HepG2 (cell line): ENCODE measurements around the gene TBCEL. TPM values are rescaled to one million over a fixed set of nuclear protein-coding genes. Genes with fewer than 3 reads are reported as not detected.

Experiments
- ATAC-seq: fragments of 200-7000 bp; cut with Tn5 transposase; 3 replicates; pipeline ENCODE4 v1.9.1; 2020; ENCODE audit warnings: mild to moderate bottlenecking, moderate library complexity
- BruUV-seq: library from RNA; stranded (reverse); fragments of 400-500 nt; replicated peaks from 2 replicates; lab custom pipeline; 2021; lab: Mats Ljungman, UMichigan
- CTCF ChIA-PET: fragments of 300-600 bp; formaldehyde crosslinking; extraction: SDS; loops from one replicate; lab custom pipeline; 2021; ENCODE audit warnings: low total read pairs, inconsistent platforms, low intra/inter-chr PET ratio; lab: Yijun Ruan, JAX
- POLR2A ChIA-PET: fragments of 350-600 bp; sonication (Branson Sonifier 250); formaldehyde crosslinking; loops from one replicate; lab custom pipeline; 2020; ENCODE audit warnings: antibody characterized with exemption, inconsistent platforms; lab: Yijun Ruan, JAX
- DNase-seq: peaks from one replicate; pipeline ENCODE4 v3.0.0-alpha.2; 2015; ENCODE audit warnings: low spot score
- FAIRE-seq: peaks from 3 replicates; lab custom pipeline; 2011; peaks lifted over from hg19 to GRCh38; lab: Jason Lieb, UNC
- H2AFZ ChIP-seq: one replicate; pipeline ENCODE4 v1.6.1; 2011; ENCODE audit warnings: low read length, inconsistent platforms
- H3K27ac ChIP-seq: fragments of 300-600 bp; 3 replicates; pipeline ENCODE4 v1.8.0; 2011; ENCODE audit warnings: mixed run types, mild to moderate bottlenecking, mixed read lengths, low read length, inconsistent platforms; ENCODE audit not compliant: insufficient read depth; ENCODE audit errors: extremely low read length
- H3K27me3 ChIP-seq, 2 experiments: fragments of 200-600 bp in 1 of 2; 2 replicates in 1 of 2; 3 replicates in 1 of 2; pipeline versions ENCODE4 v1.6.0 to v1.8.0; 2011; ENCODE audit warnings: low read length in 2 of 2, mild to moderate bottlenecking in 2 of 2, moderate library complexity in 2 of 2, inconsistent platforms in 1 of 2; ENCODE audit not compliant: insufficient read depth in 2 of 2, control insufficient read depth in 1 of 2
- H3K36me3 ChIP-seq, 2 experiments: fragments of 200-600 bp in 1 of 2; replicated peaks in 1 of 2; 2 replicates in 1 of 2; 3 replicates in 1 of 2; pipeline versions ENCODE4 v1.5.1 to v1.8.0; 2011; ENCODE audit warnings: low read length in 2 of 2, inconsistent platforms in 1 of 2; ENCODE audit not compliant: insufficient read depth in 2 of 2, control insufficient read depth in 1 of 2
- H3K4me1 ChIP-seq: 2 replicates; pipeline ENCODE4 v1.5.1; 2012; ENCODE audit warnings: low read length, inconsistent platforms; ENCODE audit not compliant: insufficient read depth
- H3K4me2 ChIP-seq: 2 replicates; pipeline ENCODE4 v1.6.0; 2011; ENCODE audit warnings: low read depth, low read length, inconsistent platforms
- H3K4me3 ChIP-seq, 3 experiments: fragments of 200-600 bp in 1 of 3; sonication (generic), shearing (Covaris generic) in 1 of 3; replicated peaks in 1 of 3; 2 replicates each; pipeline ENCODE4 v1.5.1; 2011 to 2016; ENCODE audit warnings: low read length in 3 of 3, inconsistent platforms in 2 of 3, low read depth in 2 of 3, mild to moderate bottlenecking in 2 of 3, control low read depth in 1 of 3, mixed read lengths in 1 of 3; ENCODE audit not compliant: insufficient read depth in 1 of 3
- H3K79me2 ChIP-seq: one replicate; pipeline ENCODE4 v1.6.1; 2011; ENCODE audit warnings: low read length, inconsistent platforms; ENCODE audit not compliant: insufficient read depth
- H3K9ac ChIP-seq: 2 replicates; pipeline ENCODE4 v1.6.0; 2011; ENCODE audit warnings: mild to moderate bottlenecking, low read depth, low read length, inconsistent platforms; ENCODE audit not compliant: insufficient read depth
- H3K9me3 ChIP-seq: 2 replicates; pipeline ENCODE4 v1.5.1; 2012; ENCODE audit warnings: mild to moderate bottlenecking, low read length
- H4K20me1 ChIP-seq: 2 replicates; pipeline ENCODE4 v1.6.0; 2011; ENCODE audit warnings: inconsistent platforms, mild to moderate bottlenecking, low read length, moderate library complexity; ENCODE audit not compliant: insufficient read depth
- ADNP ChIP-seq: sonication (generic); formaldehyde crosslinking; IDR thresholded peaks from 2 replicates; pipeline ENCODE4 v1.4.0; 2020; ENCODE audit warnings: missing genetic modification reagents
- CHD2 ChIP-seq: IDR thresholded peaks from 2 replicates; pipeline ENCODE4 v1.6.1; 2011; ENCODE audit warnings: low read depth, low read length, improper control_type of control experiment
- GTF2F1 ChIP-seq: fragments of 150-350 bp; IDR thresholded peaks from 2 replicates; pipeline ENCODE4 v1.6.1; 2014; ENCODE audit warnings: low read length
- HOXA9 ChIP-seq: sonication (generic); formaldehyde crosslinking; IDR thresholded peaks from 2 replicates; pipeline ENCODE4 v1.8.1; 2022; ENCODE audit warnings: missing genetic modification reagents, mild to moderate bottlenecking, moderate library complexity, borderline replicate concordance
- NBN ChIP-seq: fragments of 450-650 bp; conservative IDR thresholded peaks from 2 replicates; pipeline ENCODE4 v1.6.1; 2017
- POGZ ChIP-seq: sonication (generic); formaldehyde crosslinking; IDR thresholded peaks from 2 replicates; pipeline ENCODE4 v1.4.0; 2020; ENCODE audit warnings: mild to moderate bottlenecking, missing genetic modification reagents
- THAP11 ChIP-seq: IDR thresholded peaks from 2 replicates; pipeline ENCODE4 v1.6.1; 2016; ENCODE audit warnings: missing biosample characterization, missing genetic modification reagents
- ZFP62 ChIP-seq: sonication (generic); formaldehyde crosslinking; IDR thresholded peaks from 2 replicates; pipeline ENCODE4 v1.4.0; 2020; ENCODE audit warnings: missing genetic modification reagents
- ZNF160 ChIP-seq: sonication (generic); formaldehyde crosslinking; IDR thresholded peaks from 2 replicates; pipeline ENCODE4 v1.8.0; 2022; ENCODE audit warnings: mild to moderate bottlenecking, inconsistent platforms, missing genetic modification reagents
- ZNF414 ChIP-seq: sonication (generic); formaldehyde crosslinking; IDR thresholded peaks from 2 replicates; pipeline ENCODE4 v1.5.0; 2020; ENCODE audit warnings: missing genetic modification reagents
- ZNF773 ChIP-seq: sonication (generic); formaldehyde crosslinking; IDR thresholded peaks from 2 replicates; pipeline ENCODE4 v1.4.0; 2020; ENCODE audit warnings: missing genetic modification reagents, borderline replicate concordance
- WGBS: methylation state at CpG from one replicate; pipeline ENCODE4 v1.1.6; 2017; ENCODE audit warnings: low lambda C conversion rate; 5-methylcytosine and 5-hydroxymethylcytosine counted together
- in situ Hi-C: cut with HindIII; loops from 2 replicates; pipeline ENCODE4 v1.10.0; 2017; ENCODE audit warnings: low pct_unique_long_range_greater_than_20kb; ENCODE audit not compliant: extremely low pct_ligation_motif_present
- intact Hi-C: fragments of 100-400 bp; cut with micrococcal nuclease; formaldehyde crosslinking; loops from one replicate; pipeline ENCODE4 v1.10.0; 2022; ENCODE audit not compliant: unreplicated experiment
- polyA plus RNA-seq, 8 experiments: library from polyadenylated mRNA; depleted of rRNA in 3 of 8; stranded (reverse) in 7 of 8; unstranded in 1 of 8; fragments of >200 nt; fragmentation: Illumina TruSeq in 4 of 8; extraction: Trizol in 4 of 8; gene quantifications; 2 replicates each; pipeline versions ENCODE4 v1.2.1 to v1.2.3, GENCODE V29; 2011 to 2016; ENCODE audit warnings: low read depth in 4 of 8, missing spikeins in 1 of 8, mixed read lengths in 1 of 8; ENCODE audit not compliant: insufficient read depth in 1 of 8
- total RNA-seq, 5 experiments: library from RNA; depleted of rRNA; stranded (reverse); fragments of >200 nt; fragmentation: Illumina TruSeq; extraction: Trizol; gene quantifications; 2 replicates each; pipeline ENCODE4 v1.2.3, GENCODE V29; 2016; ENCODE audit warnings: low read depth in 1 of 5
- TF ChIP-seq, protein P1 (sequence below): fragments of 450-650 bp; IDR thresholded peaks from 2 replicates; pipeline ENCODE4 v1.6.1; 2016
- TF ChIP-seq, protein P2 (sequence below): sonication (generic); formaldehyde crosslinking; conservative IDR thresholded peaks from 2 replicates; pipeline ENCODE4 v1.5.0; 2020; ENCODE audit warnings: missing genetic modification reagents
- TF ChIP-seq, protein P3 (sequence below): sonication (generic); formaldehyde crosslinking; IDR thresholded peaks from 2 replicates; pipeline ENCODE4 v1.5.1; 2020; ENCODE audit warnings: missing genetic modification reagents, mild to moderate bottlenecking, borderline replicate concordance

TBCEL gene
- total and polyA plus RNA-seq, 2 of the 13 experiments (the other 11 are each of a cell fraction or from before 2014, with no cell fraction given), result 6.1 to 12.5 TPM

- ChIA-PET POLR2A (no interaction called here), CTCF (no interaction called here)
- DNase-seq (no peak), FAIRE-seq (no peak), ATAC-seq (no peak)
- Histone ChIP-seq H3K4me3 (no peak overlapping the region), H3K27me3 (peaks cover 0 to 9% of the 10 kb centered on the region in 2 experiments; a peak in 2 of 5 replicates), H3K27ac (no peak overlapping the region), H3K79me2 (no peaks in the 10 kb centered on the region), H3K36me3 (no peaks in the 10 kb centered on the region), H2AFZ (no peak overlapping the region), H4K20me1 (no peaks in the 10 kb centered on the region), H3K4me2 (no peak overlapping the region), H3K4me1 (no peaks in the 10 kb centered on the region), H3K9me3 (no peaks in the 10 kb centered on the region), H3K9ac (no peak overlapping the region)
- 54% methylated on average over 10 of the region's 11 CpGs for WGBS
- no TSS peak for BruUV-seq
- TF ChIP-seq GTF2F1, result no peak
- TF ChIP-seq, protein P1, sequence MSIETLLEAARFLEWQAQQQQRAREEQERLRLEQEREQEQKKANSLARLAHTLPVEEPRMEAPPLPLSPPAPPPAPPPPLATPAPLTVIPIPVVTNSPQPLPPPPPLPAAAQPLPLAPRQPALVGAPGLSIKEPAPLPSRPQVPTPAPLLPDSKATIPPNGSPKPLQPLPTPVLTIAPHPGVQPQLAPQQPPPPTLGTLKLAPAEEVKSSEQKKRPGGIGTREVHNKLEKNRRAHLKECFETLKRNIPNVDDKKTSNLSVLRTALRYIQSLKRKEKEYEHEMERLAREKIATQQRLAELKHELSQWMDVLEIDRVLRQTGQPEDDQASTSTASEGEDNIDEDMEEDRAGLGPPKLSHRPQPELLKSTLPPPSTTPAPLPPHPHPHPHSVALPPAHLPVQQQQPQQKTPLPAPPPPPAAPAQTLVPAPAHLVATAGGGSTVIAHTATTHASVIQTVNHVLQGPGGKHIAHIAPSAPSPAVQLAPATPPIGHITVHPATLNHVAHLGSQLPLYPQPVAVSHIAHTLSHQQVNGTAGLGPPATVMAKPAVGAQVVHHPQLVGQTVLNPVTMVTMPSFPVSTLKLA, result peak; percentile 97
- intact Hi-C loops (no loop called here), in situ Hi-C loops (no loop called here)
These were observed 113.1 kb downstream of the TBCEL start for GRCh38 chr11:121137005-121137404.

- ATAC-seq (no peak), FAIRE-seq (no peak), DNase-seq (no peak)
- no peak overlapping the region for H3K4me2 ChIP-seq
- ChIA-PET POLR2A (no interaction called here), CTCF (no interaction called here)
- H3K27ac ChIP-seq, result no peak overlapping the region
- no peaks in the 10 kb centered on the region for H3K79me2 ChIP-seq
- intact Hi-C loops (no loop called here), in situ Hi-C loops (no loop called here)
- no peaks in the 10 kb centered on the region for H3K4me1 ChIP-seq
- H3K9ac ChIP-seq, result no peak overlapping the region
- H3K27me3 ChIP-seq, result peaks cover under 1 to 13% of the 10 kb centered on the region in 2 experiments; a peak in 2 of 5 replicates
- no peaks in the 10 kb centered on the region for H3K9me3 ChIP-seq
- no peak for TF ChIP-seq ADNP (CRISPR knock-in tag)
- no peak for TF ChIP-seq ZNF160 (CRISPR knock-in tag)
- TF ChIP-seq POGZ (CRISPR knock-in tag), result no peak
- TF ChIP-seq ZFP62 (CRISPR knock-in tag), result no peak
- TF ChIP-seq THAP11, result no peak
- TF ChIP-seq, protein P2, sequence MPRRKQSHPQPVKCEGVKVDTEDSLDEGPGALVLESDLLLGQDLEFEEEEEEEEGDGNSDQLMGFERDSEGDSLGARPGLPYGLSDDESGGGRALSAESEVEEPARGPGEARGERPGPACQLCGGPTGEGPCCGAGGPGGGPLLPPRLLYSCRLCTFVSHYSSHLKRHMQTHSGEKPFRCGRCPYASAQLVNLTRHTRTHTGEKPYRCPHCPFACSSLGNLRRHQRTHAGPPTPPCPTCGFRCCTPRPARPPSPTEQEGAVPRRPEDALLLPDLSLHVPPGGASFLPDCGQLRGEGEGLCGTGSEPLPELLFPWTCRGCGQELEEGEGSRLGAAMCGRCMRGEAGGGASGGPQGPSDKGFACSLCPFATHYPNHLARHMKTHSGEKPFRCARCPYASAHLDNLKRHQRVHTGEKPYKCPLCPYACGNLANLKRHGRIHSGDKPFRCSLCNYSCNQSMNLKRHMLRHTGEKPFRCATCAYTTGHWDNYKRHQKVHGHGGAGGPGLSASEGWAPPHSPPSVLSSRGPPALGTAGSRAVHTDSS (CRISPR knock-in tag), result no peak
- TF ChIP-seq, protein P3, sequence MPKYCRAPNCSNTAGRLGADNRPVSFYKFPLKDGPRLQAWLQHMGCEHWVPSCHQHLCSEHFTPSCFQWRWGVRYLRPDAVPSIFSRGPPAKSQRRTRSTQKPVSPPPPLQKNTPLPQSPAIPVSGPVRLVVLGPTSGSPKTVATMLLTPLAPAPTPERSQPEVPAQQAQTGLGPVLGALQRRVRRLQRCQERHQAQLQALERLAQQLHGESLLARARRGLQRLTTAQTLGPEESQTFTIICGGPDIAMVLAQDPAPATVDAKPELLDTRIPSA (CRISPR knock-in tag), result no peak
- TF ChIP-seq HOXA9, result no peak
- no peak for TF ChIP-seq CHD2
- TF ChIP-seq ZNF414 (CRISPR knock-in tag), result no peak
- no peak for TF ChIP-seq ZNF773 (CRISPR knock-in tag)
- no peak for TF ChIP-seq NBN
- no peak overlapping the region for H3K4me3 ChIP-seq
- BruUV-seq, result no TSS peak
- no peak overlapping the region for H2AFZ ChIP-seq
- no peaks in the 10 kb centered on the region for H4K20me1 ChIP-seq
- 20% methylated on average over 4 of the region's 5 CpGs for WGBS
- no peaks in the 10 kb centered on the region for H3K36me3 ChIP-seq
These were observed 114.4 kb downstream of the TBCEL start for GRCh38 chr11:121138259-121138658.
